Esophagus (tissue), 2 donors: ENCODE measurements around the gene PWWP2B. TPM values are rescaled to one million over a fixed set of nuclear protein-coding genes. Genes with fewer than 3 reads are reported as not detected.

ENCODE experiments used
- H3K27ac ChIP-seq, 2 donors: one replicate each; pipeline ENCODE4 v1.5.1; 2013; ENCODE audit warnings: low read depth in 2 of 2, mild to moderate bottlenecking in 2 of 2, inconsistent platforms in 1 of 2, low read length in 1 of 2, moderate library complexity in 1 of 2
- H3K27me3 ChIP-seq, 2 donors: one replicate each; pipeline ENCODE4 v1.6.1; 2013; ENCODE audit warnings: low read length in 2 of 2, control low read depth in 1 of 2, mild to moderate bottlenecking in 1 of 2; ENCODE audit not compliant: insufficient read depth in 2 of 2, control insufficient read depth in 1 of 2
- H3K36me3 ChIP-seq, 2 donors: one replicate each; pipeline ENCODE4 v1.6.1; 2013; ENCODE audit warnings: low read length in 1 of 2; ENCODE audit not compliant: control insufficient read depth in 2 of 2, insufficient read depth in 2 of 2
- H3K4me1 ChIP-seq, 2 donors: one replicate each; pipeline ENCODE4 v1.6.1; 2013; ENCODE audit warnings: low read length in 1 of 2; ENCODE audit not compliant: control insufficient read depth in 2 of 2, insufficient read depth in 2 of 2
- H3K4me3 ChIP-seq, 2 donors: one replicate each; pipeline ENCODE4 v1.5.1; 2013; ENCODE audit warnings: low read length in 2 of 2, mild to moderate bottlenecking in 2 of 2, low read depth in 1 of 2, moderate library complexity in 1 of 2
- H3K9me3 ChIP-seq, 2 donors: one replicate each; pipeline ENCODE4 v1.6.1; 2013; ENCODE audit warnings: mild to moderate bottlenecking in 2 of 2, low read depth in 1 of 2, low read length in 1 of 2, moderate library complexity in 1 of 2; ENCODE audit not compliant: control insufficient read depth in 2 of 2, insufficient read depth in 1 of 2
- WGBS, 2 donors: extraction: QIAGEN DNeasy Blood & Tissue Kit; methylation state at CpG; one replicate each; pipeline ENCODE4 v1.1.7; 2013; 5-methylcytosine and 5-hydroxymethylcytosine counted together
- polyA plus RNA-seq, 2 donors: library from polyadenylated mRNA; stranded (reverse); fragments of 200-250 nt; gene quantifications; one replicate each; pipeline ENCODE4 v1.2.3, GENCODE V29; 2013
- donor health status: healthy with polysubstance abuse.
- donor health status: Bipolar disorder and iron deficiency.

Gene PWWP2B
- polyA plus RNA-seq, 2 donors = 17.6 to 33.4 TPM

DNA sequence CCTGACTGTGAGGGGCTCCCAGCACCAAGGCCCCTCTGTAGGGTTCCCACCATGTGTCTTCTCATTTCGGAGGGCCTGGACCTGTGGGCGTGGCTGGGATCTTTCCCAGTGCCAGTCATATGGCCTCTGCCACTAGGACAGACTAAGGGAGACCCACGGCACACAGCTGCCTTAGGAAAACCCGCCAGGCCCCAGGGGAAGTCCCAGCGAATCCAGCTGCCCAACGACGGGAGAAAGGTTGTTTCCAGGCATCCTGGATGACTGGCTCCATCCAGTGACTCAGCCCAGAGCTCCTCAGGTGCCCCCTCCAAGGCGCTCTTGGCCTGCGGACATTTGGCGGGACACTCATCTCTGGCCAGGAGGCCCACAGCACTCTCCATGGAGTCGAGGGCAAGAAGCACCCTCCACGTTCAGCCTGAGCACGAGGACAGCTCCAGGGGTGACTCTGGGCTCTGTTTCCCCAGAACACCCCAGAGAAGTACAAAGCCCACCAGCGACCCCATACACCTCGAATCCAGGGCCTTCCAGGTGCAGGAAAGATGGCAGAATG is 39.9 kb downstream of the PWWP2B start:
- 79 to 82% methylated on average over 15 of the region's 15 CpGs for WGBS, 2 donors
- H3K9me3 ChIP-seq = no peaks in the 10 kb centered on the region
- no peak overlapping the region for H3K4me3 ChIP-seq
- H3K4me1 ChIP-seq = peaks cover 2 to 9% of the 10 kb centered on the region in 2 donors
- no peak overlapping the region for H3K27ac ChIP-seq
- H3K36me3 ChIP-seq = no peaks in the 10 kb centered on the region
- H3K27me3 ChIP-seq = no peaks in the 10 kb centered on the region

DNA sequence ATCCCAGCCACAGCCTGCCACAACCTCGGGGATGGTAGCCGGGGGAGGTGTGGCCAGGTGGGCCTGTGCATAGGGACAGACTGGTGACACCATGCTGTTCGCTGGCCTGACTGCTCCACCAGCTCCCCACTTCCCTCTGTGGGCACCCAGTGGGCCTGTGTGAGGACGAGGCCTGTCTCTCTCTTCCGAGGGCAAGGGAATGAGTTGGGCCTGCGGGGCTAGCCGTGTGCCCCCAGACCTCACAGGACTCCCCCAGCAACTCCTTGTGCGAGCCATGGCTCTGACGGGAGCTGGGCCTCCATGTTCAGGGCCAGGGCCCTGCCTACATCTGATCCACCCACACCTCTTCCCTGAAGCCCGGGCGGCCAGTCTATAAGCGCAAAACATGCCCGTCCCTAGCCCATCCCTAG is 40.5 kb downstream of the PWWP2B start:
- Histone ChIP-seq H3K27ac (no peak overlapping the region), H3K4me3 (no peak overlapping the region), H3K36me3 (no peaks in the 10 kb centered on the region), H3K27me3 (no peaks in the 10 kb centered on the region), H3K4me1 (peaks cover 2 to 10% of the 10 kb centered on the region in 2 donors), H3K9me3 (no peaks in the 10 kb centered on the region)
- 88 to 92% methylated on average over 13 of the region's 13 CpGs for WGBS, 2 donors

- H3K27ac ChIP-seq = no peak overlapping the region
- no peaks in the 10 kb centered on the region for H3K9me3 ChIP-seq
- H3K4me1 ChIP-seq = peaks cover 2 to 10% of the 10 kb centered on the region in 2 donors
- no peak overlapping the region for H3K4me3 ChIP-seq
- H3K27me3 ChIP-seq = no peaks in the 10 kb centered on the region
- no peaks in the 10 kb centered on the region for H3K36me3 ChIP-seq
- WGBS, 2 donors = 56 to 76% methylated on average over 18 to 19 of the region's 19 CpGs
Measured at GRCh38 chr10:132438091-132439024, 41.4 kb downstream of the PWWP2B start.

GRCh38 chr10:132439025-132439388 is 42.0 kb downstream of the PWWP2B start:
- no peaks in the 10 kb centered on the region for H3K36me3 ChIP-seq
- H3K4me1 ChIP-seq = peaks cover 2 to 10% of the 10 kb centered on the region in 2 donors
- 64 to 76% methylated on average over 6 of the region's 6 CpGs for WGBS, 2 donors
- H3K27me3 ChIP-seq = no peaks in the 10 kb centered on the region
- no peak overlapping the region for H3K27ac ChIP-seq
- no peaks in the 10 kb centered on the region for H3K9me3 ChIP-seq
- no peak overlapping the region for H3K4me3 ChIP-seq

DNA sequence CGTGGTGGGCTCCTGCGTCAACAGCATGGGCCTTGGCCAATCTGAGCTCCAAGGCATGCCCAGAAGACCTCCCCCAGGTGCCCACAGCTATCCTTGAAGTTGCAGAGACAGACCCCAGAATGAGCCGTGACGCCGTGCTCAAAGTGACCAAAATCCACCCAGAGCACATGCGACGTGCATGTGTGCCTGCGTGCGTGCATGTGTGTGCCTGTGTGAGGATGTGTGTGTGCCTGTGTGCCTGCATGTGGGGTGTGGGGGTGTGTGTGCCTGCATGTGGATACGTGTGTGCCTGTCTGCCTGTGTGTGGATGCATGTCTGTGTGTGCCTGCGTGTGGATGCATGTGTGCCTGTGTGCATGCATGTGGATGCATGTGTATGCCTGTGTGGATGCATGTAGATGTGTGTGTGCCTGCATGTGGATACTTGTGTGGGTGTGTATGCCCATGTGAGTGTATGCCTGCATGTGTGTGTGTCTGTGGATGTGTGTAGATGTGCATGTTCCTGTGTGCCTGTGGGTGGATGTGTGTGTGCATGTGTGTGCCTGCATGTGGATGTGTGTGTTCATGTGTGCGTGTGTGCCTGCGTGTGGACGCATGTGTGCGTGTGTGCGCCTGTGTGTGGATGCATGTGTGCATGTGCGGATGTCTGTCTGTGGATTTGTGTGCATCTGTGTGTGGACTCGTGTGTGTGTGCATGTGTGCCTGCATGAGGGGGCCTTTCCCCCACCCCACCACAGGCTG is 42.6 kb downstream of the PWWP2B start:
- WGBS, 2 donors = 97 to 99% methylated on average over 18 of the region's 18 CpGs
- Histone ChIP-seq H3K4me1 (peaks cover 2 to 10% of the 10 kb centered on the region in 2 donors), H3K27ac (no peak overlapping the region), H3K27me3 (no peaks in the 10 kb centered on the region), H3K36me3 (no peaks in the 10 kb centered on the region), H3K4me3 (no peak overlapping the region), H3K9me3 (no peaks in the 10 kb centered on the region)

- Histone ChIP-seq H3K36me3 (no peaks in the 10 kb centered on the region), H3K27me3 (no peaks in the 10 kb centered on the region), H3K27ac (no peak overlapping the region), H3K4me3 (no peak overlapping the region), H3K4me1 (peaks cover 2 to 10% of the 10 kb centered on the region in 2 donors), H3K9me3 (no peaks in the 10 kb centered on the region)
- WGBS, 2 donors = 89 to 91% methylated on average over 25 of the region's 25 CpGs
Measured at GRCh38 chr10:132440791-132441565, 44.0 kb downstream of the PWWP2B start.

DNA sequence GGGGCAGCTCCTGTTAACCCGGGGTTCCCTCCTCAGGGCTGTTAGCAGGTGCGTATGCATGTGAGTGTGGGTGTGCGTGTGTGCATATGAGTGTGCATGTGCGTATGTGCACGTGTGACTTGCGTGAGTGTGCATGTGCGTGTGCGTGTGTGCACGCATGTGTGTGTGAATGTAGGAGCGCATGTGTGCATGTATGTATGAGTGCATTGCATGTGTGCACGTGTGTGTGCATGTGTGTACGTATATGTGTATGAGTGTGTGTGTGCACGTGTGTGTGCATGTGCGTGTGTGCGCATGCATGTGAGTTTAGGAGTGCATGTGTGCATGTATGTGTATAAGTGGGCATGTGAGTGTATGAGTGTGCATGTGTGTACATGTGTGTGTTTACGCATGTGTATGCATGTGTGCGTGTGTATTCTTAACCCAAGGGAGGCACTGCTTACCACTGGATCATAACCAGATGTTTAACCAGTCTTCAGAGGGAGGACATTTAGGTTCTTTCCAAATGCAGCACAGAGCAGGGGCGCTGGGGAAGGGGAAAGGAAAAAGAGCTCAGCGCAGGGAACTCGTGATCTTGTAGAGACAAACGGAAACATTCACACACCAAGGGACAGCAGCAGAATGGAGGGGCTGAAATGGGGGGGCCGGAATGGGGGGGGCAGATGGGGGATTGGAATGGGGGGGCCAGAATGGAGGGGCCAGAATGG is 45.0 kb downstream of the PWWP2B start:
- Histone ChIP-seq H3K27me3 (no peaks in the 10 kb centered on the region), H3K4me3 (no peak overlapping the region), H3K4me1 (peaks cover 5 to 14% of the 10 kb centered on the region in 2 donors), H3K9me3 (no peaks in the 10 kb centered on the region), H3K36me3 (no peaks in the 10 kb centered on the region), H3K27ac (no peak overlapping the region)
- 88 to 91% methylated on average over 22 of the region's 22 CpGs for WGBS, 2 donors

DNA sequence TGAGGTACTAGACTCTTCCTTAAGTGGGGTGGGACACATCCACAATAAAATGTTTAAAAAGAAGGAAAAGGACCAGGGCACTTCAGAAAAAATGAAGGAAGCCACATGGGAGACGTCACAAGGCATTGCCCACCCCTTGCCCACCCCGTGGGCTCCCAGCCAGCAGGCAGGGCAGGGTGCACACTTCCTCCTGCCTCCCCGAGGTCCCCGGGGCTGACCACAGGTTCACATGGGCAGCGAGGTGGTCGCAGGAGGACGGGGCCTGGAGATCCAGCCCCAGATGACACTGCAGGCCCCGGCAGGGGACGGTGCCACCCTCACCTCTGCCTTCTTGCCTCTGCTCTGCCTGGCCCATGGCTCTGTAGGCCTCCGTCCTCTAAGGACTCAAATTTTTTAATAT is 45.6 kb downstream of the PWWP2B start:
- Histone ChIP-seq H3K9me3 (no peaks in the 10 kb centered on the region), H3K4me1 (peaks cover 11 to 19% of the 10 kb centered on the region in 2 donors), H3K36me3 (no peaks in the 10 kb centered on the region), H3K4me3 (no peak overlapping the region), H3K27ac (no peak overlapping the region), H3K27me3 (no peaks in the 10 kb centered on the region)
- 78 to 84% methylated on average over 10 of the region's 10 CpGs for WGBS, 2 donors
